ENCODE data around the gene FBXL22. TPM values are rescaled to one million over a fixed set of nuclear protein-coding genes. Genes with fewer than 3 reads are reported as not detected.

The FBXL22 gene
- total and polyA plus RNA-seq, 2 of the 8 experiments (the other 6 are each of a cell fraction or from before 2014, with no cell fraction given), result 0.09 to 0.47 TPM

DNA sequence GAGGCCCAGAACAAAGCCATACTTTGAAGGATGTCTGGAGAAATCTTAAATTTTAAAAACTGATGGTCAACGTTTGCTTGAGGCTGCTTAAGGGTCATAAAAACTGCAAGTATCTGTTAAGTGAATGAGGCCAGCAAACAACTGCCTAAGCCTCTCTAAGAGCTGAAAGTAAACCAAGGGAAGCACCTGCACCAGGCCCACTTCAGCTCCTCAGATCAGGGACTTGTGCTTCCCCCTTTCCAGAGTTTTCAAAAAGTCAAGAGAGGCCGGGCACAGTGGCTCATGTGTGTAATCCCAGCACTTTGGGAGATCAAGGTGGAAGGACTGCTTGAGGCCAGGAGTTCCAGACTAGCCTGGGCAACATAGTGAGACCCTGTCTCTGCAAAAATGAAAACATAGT lies 9.1 kb downstream of the FBXL22 start:
- FAIRE-seq (no peak), DNase-seq (ENCODE audit: low read depth in 1 of 2, low spot score in 2 of 2) (no peak)
- peaks cover 2% of the 10 kb centered on the region for H3K23me2 ChIP-seq (ENCODE audit: low read depth, low read length)
- no peaks in the 10 kb centered on the region for H3K9me3 ChIP-seq (ENCODE audit: insufficient read depth in 2 of 2, low read depth in 1 of 2, low read length in 1 of 2)
- H4K20me1 ChIP-seq (replicated peaks in 1 of 2; ENCODE audit: control insufficient read depth in 1 of 2, insufficient read depth in 2 of 2, low read length in 2 of 2), result peaks cover 0 to 5% of the 10 kb centered on the region in 2 experiments
- no peak overlapping the region for H4K91ac ChIP-seq (replicated peaks; ENCODE audit: insufficient read length, low read length)
- ChIA-PET CTCF (ENCODE audit: partially characterized antibody) (interaction anchor here (0.8 to 3.2 kb wide), 8 partner anchors 18 to 461 kb away, joined by 3 to 12 read pairs (median 3); no protein-coding TSS in a partner anchor), POLR2A (ENCODE audit: partially characterized antibody) (interaction anchor here (0.6 kb wide), 1 partner anchor 335 kb away, joined by 3 read pairs; no protein-coding TSS in a partner anchor)
- no peak overlapping the region for H2AK5ac ChIP-seq (ENCODE audit: low read depth, low read length)
- H3K27ac ChIP-seq (ENCODE audit: low read depth, low read length), result no peak overlapping the region
- H3K4me3 ChIP-seq (ENCODE audit: extremely low read depth in 1 of 4, insufficient read depth in 2 of 4, low read depth in 3 of 4, low read length in 4 of 4), result no peak overlapping the region
- no peak overlapping the region for H3K14ac ChIP-seq (ENCODE audit: insufficient read length)
- no peaks in the 10 kb centered on the region; a peak in 2 of 7 replicates for H3K4me1 ChIP-seq (replicated peaks in 1 of 4; ENCODE audit: control insufficient read depth in 3 of 4, insufficient read depth in 4 of 4, low read length in 3 of 4)
- H2BK12ac ChIP-seq (ENCODE audit: low read depth, low read length), result no peak overlapping the region
- H3K23ac ChIP-seq (ENCODE audit: insufficient read length), result no peak overlapping the region
- H3K9ac ChIP-seq (replicated peaks in 1 of 4; ENCODE audit: extremely low read depth in 1 of 4, low read depth in 3 of 4, low read length in 3 of 4), result no peak overlapping the region
- H2BK15ac ChIP-seq (ENCODE audit: low read length), result no peak overlapping the region
- H2BK20ac ChIP-seq (ENCODE audit: low read length), result no peak overlapping the region
- H3K4me2 ChIP-seq (ENCODE audit: insufficient read depth in 1 of 2, low read depth in 2 of 2, low read length in 2 of 2), result no peak overlapping the region
- no peaks in the 10 kb centered on the region for H3K79me1 ChIP-seq (ENCODE audit: low read depth, low read length)
- H3K4ac ChIP-seq (replicated peaks; ENCODE audit: insufficient read length, low read depth, low read length), result no peak overlapping the region
- no peak overlapping the region for H2BK5ac ChIP-seq (ENCODE audit: low read depth, low read length)
- H3K27me3 ChIP-seq (replicated peaks in 1 of 4; ENCODE audit: control insufficient read depth in 3 of 4, extremely low read depth in 1 of 4, insufficient read depth in 3 of 4, low read length in 3 of 4), result peaks cover 0 to 14% (median 12%) of the 10 kb centered on the region in 4 experiments; a peak in 6 of 7 replicates
- no peak overlapping the region for H4K8ac ChIP-seq (ENCODE audit: extremely low read depth, insufficient read depth, low read length)
- H3K79me2 ChIP-seq (ENCODE audit: control insufficient read depth in 1 of 2, insufficient read depth in 2 of 2, low read length in 2 of 2), result no peaks in the 10 kb centered on the region
- no peak overlapping the region for H3K18ac ChIP-seq (ENCODE audit: extremely low read depth, low read length)
- H2BK120ac ChIP-seq (replicated peaks; ENCODE audit: low read depth, low read length), result no peak overlapping the region
- no peak overlapping the region for H2AFZ ChIP-seq (ENCODE audit: low read length)
- 91% methylated on average over 2 of the region's 2 CpGs; no CpG with 5 or more reads in 1 of the 2 experiments for WGBS, 2 experiments (ENCODE audit: extremely low coverage in 1 of 2, insufficient coverage in 1 of 2, insufficient read length in 1 of 2, insufficient replicate concordance in 2 of 2, low coverage in 1 of 2, low lambda C conversion rate in 2 of 2, missing lambda C conversion rate in 1 of 2)
- H3K56ac ChIP-seq (replicated peaks; ENCODE audit: insufficient read length, low read depth, low read length), result no peak overlapping the region
- no peak overlapping the region for H4K5ac ChIP-seq (ENCODE audit: insufficient read length, low read depth, low read length)
- peaks cover 0 to 6% (median 3%) of the 10 kb centered on the region in 4 experiments; a peak in 5 of 8 replicates for H3K36me3 ChIP-seq (ENCODE audit: control insufficient read depth in 2 of 4, insufficient read depth in 4 of 4, low read length in 3 of 4)
- TF ChIP-seq KDM4A (IDR thresholded peaks at IDR 0.05; ENCODE audit: low read depth, low read length, severe bottlenecking), result no peak
- TF ChIP-seq YY1 (IDR thresholded peaks at IDR 0.05; ENCODE audit: low read depth, low read length), result no peak
- no peak for TF ChIP-seq BRCA1 (IDR thresholded peaks at IDR 0.05; ENCODE audit: low read depth, low read length)
- TF ChIP-seq CEBPB (IDR thresholded peaks at IDR 0.05; ENCODE audit: low read depth, low read length), result no peak
- no peak for TF ChIP-seq JUND (IDR thresholded peaks at IDR 0.05; ENCODE audit: low read length)
- no peak for TF ChIP-seq SIN3A (conservative IDR thresholded peaks at IDR 0.05 in 1 of 2, IDR thresholded peaks at IDR 0.05 in 1 of 2; ENCODE audit: low read depth in 1 of 2, low read length in 2 of 2)
- no peak for TF ChIP-seq RFX5 (IDR thresholded peaks at IDR 0.05; ENCODE audit: borderline replicate concordance, low read depth, low read length)
- TF ChIP-seq, protein P1, sequence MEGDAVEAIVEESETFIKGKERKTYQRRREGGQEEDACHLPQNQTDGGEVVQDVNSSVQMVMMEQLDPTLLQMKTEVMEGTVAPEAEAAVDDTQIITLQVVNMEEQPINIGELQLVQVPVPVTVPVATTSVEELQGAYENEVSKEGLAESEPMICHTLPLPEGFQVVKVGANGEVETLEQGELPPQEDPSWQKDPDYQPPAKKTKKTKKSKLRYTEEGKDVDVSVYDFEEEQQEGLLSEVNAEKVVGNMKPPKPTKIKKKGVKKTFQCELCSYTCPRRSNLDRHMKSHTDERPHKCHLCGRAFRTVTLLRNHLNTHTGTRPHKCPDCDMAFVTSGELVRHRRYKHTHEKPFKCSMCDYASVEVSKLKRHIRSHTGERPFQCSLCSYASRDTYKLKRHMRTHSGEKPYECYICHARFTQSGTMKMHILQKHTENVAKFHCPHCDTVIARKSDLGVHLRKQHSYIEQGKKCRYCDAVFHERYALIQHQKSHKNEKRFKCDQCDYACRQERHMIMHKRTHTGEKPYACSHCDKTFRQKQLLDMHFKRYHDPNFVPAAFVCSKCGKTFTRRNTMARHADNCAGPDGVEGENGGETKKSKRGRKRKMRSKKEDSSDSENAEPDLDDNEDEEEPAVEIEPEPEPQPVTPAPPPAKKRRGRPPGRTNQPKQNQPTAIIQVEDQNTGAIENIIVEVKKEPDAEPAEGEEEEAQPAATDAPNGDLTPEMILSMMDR (IDR thresholded peaks at IDR 0.05; ENCODE audit: control extremely low read depth in 1 of 3, insufficient read depth in 1 of 3, low read depth in 1 of 3, low read length in 3 of 3), result no peak
- no peak for TF ChIP-seq USF2 (IDR thresholded peaks at IDR 0.05; ENCODE audit: low read length)
- TF ChIP-seq POLR2AphosphoS5 (IDR thresholded peaks at IDR 0.05; ENCODE audit: low read depth, low read length), result no peak

All from H1 (cell line).